Coronary artery (tissue), 2 donors: Measurements from ENCODE around the gene ICE1.

Source experiments
- DNase-seq: peaks from one replicate; pipeline ENCODE4 v3.0.0-alpha.2; 2017; ENCODE audit warnings: low spot score
- H3K27ac ChIP-seq, 2 donors: fragments of 200-600 bp; sonication (generic); one replicate each; pipeline ENCODE4 v1.5.1; 2016 to 2019
- H3K4me3 ChIP-seq: fragments of 200-600 bp; sonication (generic); 2 replicates; pipeline ENCODE4 v1.5.1; 2016; ENCODE audit warnings: mild to moderate bottlenecking, moderate library complexity
- TF ChIP-seq, protein P1 (sequence below): fragments of 200-600 bp; sonication (generic); IDR thresholded peaks from one replicate; pipeline ENCODE4 v1.5.1; 2019; ENCODE audit warnings: antibody characterized with exemption

Gene ICE1

DNA sequence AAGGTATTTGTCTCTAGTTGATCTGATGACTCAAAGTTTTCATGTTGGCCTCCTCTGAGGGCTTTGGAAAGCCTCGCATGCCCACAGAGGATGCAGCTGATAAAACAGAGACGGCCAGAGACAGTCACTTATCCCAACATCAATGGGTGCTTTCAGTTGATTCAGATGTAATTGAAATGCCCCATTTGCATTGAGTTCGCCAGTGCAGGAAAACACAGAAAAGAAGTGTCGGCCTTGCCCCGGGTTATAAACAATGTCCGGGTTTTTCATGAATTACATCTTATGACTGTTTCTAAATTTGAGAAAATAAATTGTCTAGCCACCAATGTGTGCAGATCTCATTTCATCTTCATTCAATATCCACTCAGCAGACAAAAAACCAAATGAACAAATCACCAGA, 42.2 kb upstream of the ICE1 start:
- no peak for DNase-seq
- Histone ChIP-seq H3K27ac (no peak overlapping the region), H3K4me3 (no peak overlapping the region)
- TF ChIP-seq, protein P1, sequence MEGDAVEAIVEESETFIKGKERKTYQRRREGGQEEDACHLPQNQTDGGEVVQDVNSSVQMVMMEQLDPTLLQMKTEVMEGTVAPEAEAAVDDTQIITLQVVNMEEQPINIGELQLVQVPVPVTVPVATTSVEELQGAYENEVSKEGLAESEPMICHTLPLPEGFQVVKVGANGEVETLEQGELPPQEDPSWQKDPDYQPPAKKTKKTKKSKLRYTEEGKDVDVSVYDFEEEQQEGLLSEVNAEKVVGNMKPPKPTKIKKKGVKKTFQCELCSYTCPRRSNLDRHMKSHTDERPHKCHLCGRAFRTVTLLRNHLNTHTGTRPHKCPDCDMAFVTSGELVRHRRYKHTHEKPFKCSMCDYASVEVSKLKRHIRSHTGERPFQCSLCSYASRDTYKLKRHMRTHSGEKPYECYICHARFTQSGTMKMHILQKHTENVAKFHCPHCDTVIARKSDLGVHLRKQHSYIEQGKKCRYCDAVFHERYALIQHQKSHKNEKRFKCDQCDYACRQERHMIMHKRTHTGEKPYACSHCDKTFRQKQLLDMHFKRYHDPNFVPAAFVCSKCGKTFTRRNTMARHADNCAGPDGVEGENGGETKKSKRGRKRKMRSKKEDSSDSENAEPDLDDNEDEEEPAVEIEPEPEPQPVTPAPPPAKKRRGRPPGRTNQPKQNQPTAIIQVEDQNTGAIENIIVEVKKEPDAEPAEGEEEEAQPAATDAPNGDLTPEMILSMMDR: no peak

- TF ChIP-seq, protein P1: no peak
- DNase-seq: no peak
Observed at GRCh38 chr5:5381310-5381913, 41.1 kb upstream of the ICE1 start.

DNA sequence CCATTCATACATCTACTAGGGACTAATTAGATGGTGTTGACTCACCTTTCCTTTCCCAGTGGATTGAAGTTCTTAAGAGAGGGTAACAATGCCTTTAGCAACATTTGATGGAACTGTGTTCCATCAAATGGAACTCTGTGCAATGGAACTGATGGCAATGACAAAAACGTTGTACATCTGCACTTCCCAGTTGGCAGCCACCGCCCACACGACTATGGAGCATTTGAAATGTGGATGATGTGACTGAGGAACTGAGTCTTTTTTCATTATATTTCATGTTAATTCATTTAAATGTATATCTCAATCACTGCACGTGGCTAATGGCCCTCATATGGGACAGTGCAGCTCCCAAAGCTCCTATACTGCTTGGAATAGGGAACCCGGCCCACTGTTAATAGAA, 39.0 kb upstream of the ICE1 start:
- H3K27ac ChIP-seq: no peak overlapping the region
- H3K4me3 ChIP-seq: no peak overlapping the region
- DNase-seq: no peak

More at GRCh38 chr5:5381310-5381913, 41.1 kb upstream of the ICE1 start:
- Histone ChIP-seq H3K27ac (no peak overlapping the region), H3K4me3 (no peak overlapping the region)

GRCh38 chr5:5384660-5385330, 37.7 kb upstream of the ICE1 start:
- TF ChIP-seq, protein P1: no peak
- Histone ChIP-seq H3K27ac (no peak overlapping the region), H3K4me3 (no peak overlapping the region)
- no peak for DNase-seq

More for the DNA sequence above, 39.0 kb upstream of the ICE1 start:
- TF ChIP-seq, protein P1: no peak

DNA sequence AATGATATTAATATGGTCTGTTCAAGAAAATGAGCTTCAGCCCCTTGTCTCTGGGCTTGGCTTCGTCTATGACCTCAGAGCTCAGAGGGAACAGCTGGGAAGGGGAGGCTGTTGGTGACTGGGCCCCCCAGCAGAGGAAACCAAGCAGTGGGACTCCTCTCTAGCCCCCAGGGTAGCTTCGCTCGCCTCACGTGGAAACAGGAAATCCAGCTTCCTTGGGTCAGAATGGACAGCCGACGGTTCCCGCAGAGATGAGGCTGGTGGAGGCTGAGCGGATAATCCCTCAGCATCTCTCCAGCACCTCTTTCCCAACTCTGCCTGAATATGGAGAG, 37.2 kb upstream of the ICE1 start:
- Histone ChIP-seq H3K4me3 (no peak overlapping the region), H3K27ac (no peak overlapping the region)
- TF ChIP-seq, protein P1: no peak
- DNase-seq: no peak

GRCh38 chr5:5386329-5386728, 36.1 kb upstream of the ICE1 start:
- no peak for DNase-seq
- no peak overlapping the region for H3K27ac ChIP-seq
- no peak overlapping the region for H3K4me3 ChIP-seq
- TF ChIP-seq, protein P1: no peak

- TF ChIP-seq, protein P1: no peak
- H3K27ac ChIP-seq: no peak overlapping the region
- no peak for DNase-seq
Observed at GRCh38 chr5:5387192-5387591, 35.3 kb upstream of the ICE1 start.

More at GRCh38 chr5:5387192-5387591, 35.3 kb upstream of the ICE1 start:
- no peak overlapping the region for H3K4me3 ChIP-seq
